Femur (tissue), 1 donor: ENCODE measurements around the gene BTRC.

Source experiments
- DNase-seq: peaks from one replicate; pipeline ENCODE4 v3.0.0-alpha.2; 2017

Gene BTRC

DNA sequence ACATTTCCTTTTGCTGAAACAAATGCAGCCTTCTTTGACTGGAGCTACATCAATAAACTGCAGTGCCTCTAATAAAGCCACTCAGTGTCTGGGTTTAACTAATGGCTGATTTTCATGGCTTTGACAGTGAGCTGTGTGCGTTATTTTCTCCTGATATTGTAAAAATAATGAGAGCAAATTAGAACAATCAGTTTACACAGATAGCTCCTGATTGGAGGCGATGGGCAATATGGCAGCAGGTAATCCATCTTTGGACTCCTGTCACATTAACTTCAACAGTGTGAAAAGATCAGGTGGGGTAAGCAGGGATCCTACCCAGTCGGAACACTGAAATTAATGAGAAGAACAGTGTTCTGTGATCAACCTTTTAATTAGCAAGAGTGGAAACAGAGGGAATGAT, 133.4 kb downstream of the BTRC start:
- DNase-seq: no peak

DNA sequence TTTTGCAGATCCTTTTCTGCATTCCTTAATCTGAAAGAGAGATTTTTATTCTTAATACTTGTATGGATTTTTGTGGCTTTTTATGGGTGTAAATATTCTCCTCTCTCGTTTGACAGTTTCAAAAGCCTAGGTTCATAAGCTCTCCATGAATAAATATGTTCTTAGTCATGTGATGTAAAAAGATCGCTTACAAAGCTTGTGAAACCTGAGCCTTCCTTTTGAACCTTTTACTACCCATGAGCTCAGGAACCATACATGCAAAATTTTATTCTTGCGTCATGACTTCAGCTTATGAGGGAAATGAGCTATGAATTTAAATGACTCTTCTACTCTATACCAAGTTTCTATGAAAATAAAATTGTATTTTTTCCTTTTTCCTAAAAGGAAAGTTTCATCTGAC, 135.4 kb downstream of the BTRC start:
- no peak for DNase-seq

GRCh38 chr10:101490026-101490425, 136.1 kb downstream of the BTRC start:
- DNase-seq: no peak

- no peak for DNase-seq
Measured at GRCh38 chr10:101492205-101492604, 138.2 kb downstream of the BTRC start.

DNA sequence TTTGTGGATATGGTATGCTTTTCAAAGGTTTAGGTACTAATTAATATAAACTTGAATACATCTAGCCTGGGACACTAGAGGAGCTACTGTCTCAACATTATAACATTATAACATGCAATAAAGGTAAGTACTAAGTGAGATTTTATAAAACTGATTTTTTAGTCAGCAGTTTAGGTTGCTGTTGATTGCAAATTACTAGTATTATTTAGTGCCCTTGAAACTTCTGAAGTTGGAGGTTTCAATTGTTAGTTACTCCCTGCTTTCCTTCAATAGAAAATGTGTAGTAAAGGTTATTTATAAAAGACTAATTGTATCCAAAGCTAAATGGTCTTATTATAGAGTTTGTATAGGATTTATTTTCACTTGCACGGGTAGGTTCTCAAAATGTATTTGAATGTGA, 138.8 kb downstream of the BTRC start:
- no peak for DNase-seq

DNA sequence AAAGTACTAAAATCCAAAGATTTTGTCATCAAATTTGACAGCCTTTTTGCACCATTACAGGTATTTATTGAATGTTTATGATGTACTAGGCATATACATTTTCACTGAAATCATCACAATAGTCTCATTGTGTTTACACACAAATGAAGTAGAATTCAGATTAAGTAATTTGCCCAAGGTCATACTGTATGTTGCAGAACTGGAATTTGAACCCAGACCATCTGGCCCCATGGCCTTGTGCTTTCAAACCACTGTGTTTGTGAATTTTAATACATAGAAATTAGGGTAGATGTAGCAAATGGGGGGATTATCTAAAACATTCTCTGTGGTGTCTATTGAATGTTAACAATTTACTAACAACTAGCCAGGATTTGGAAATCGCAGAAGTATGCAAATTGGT, 139.3 kb downstream of the BTRC start:
- DNase-seq: no peak

GRCh38 chr10:101493782-101494281, 139.9 kb downstream of the BTRC start:
- no peak for DNase-seq

DNA sequence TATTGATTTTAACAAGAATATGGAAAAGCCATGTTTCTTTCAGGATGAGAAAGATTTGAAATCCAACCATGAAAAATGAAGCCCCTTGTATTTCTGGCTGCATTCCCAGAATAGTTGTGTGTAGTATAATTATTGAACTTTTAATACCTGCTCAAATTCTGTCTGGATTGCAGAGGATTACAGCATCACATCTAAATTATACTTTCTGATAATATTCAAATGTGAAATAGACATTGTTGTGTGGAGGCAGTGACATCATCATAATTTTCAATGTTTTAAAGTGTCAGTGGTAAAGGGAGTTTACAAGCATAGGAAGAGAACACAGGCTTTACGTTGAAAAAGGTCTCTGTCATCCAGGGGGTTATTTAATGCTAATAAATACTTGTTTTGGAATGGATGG, 140.7 kb downstream of the BTRC start:
- DNase-seq: no peak

DNA sequence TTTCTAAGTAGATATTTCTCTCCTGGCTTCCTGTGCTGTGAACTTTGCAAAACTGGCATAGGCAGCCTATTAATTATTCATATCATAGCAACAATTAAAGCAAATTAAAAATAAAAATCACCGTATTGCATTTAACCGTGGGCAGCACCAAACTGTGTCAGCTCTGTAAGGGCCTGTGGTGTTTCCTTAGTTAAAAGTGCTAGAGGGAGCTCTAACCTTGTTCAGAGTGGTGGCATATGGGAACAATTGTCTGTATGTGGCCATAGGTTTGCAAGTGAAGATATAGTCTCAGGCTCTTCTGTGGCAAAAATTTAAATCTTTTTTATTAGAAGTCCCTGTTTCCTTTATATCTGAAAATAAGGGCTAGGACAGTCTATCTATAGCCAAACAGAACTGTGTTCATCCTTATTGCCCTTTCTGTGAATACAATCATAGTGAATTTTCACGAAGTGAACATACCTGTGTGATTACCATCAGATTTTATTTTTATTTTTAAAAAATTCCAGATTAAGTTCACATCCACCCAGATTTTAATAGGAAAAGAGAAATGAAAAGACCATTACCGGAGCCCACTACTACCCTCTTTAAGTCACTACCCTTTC, 141.5 kb downstream of the BTRC start:
- DNase-seq: no peak

- no peak for DNase-seq
Measured at GRCh38 chr10:101504438-101504837, 150.5 kb downstream of the BTRC start.

GRCh38 chr10:101506829-101507661, 153.1 kb downstream of the BTRC start:
- DNase-seq: no peak

DNA sequence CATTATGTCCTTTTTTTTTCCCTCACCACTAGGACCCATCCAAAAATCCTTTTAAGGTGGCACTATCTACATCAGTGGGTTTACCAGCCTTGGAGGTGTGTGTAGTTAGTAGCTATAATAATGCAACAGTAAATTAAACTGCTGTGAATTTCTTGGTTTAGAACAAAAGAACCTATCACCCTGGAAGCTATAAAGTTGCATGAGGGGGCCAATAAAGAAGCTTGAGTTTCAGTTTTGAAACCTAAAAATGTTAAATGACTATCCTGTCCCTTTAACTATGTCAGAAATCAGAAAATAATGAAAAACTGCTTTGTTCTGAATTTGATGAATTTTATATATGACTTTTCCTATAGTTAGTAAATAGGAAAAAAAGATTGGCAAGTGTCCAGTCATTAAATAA, 153.9 kb downstream of the BTRC start:
- DNase-seq: no peak

- DNase-seq: no peak
Measured at GRCh38 chr10:101511938-101512337, 158.0 kb downstream of the BTRC start.

DNA sequence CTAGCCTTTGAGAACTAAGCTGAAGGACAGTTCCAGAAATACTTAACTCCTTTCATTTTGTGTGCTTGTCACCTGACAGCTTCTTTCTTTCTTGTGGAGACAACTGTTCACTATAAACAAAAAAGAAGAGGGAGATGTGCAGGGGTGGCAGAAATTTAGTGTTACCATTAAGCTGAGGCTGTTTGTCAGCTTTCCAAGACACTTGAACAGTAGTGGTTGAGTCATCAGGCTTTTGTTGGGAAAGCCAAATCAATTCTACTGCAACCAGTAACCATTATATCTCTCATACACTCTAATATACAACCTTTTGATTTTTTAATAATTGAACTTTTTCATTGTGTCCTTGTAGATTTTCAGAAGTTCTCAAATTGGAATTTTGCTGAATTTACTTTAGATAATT, 158.8 kb downstream of the BTRC start:
- no peak for DNase-seq

DNA sequence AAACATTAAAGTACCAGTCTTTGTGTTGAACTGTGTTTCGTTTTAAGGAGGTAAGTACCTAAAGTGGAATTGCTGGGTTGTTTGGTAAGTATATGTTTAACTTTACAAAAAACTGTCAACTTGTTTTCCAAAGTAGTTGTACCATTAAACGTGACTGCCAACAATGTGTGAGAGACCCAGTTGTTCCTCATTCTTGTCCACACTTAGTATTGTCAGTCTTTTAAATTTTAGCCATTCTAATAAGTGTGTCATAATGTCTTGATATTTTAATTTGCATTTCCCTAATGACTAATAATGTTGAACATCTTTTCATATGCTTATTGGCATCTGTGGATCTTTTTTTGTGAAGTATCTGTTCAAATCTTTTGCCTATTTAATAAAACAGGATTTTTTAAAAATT, 159.8 kb downstream of the BTRC start:
- no peak for DNase-seq

DNA sequence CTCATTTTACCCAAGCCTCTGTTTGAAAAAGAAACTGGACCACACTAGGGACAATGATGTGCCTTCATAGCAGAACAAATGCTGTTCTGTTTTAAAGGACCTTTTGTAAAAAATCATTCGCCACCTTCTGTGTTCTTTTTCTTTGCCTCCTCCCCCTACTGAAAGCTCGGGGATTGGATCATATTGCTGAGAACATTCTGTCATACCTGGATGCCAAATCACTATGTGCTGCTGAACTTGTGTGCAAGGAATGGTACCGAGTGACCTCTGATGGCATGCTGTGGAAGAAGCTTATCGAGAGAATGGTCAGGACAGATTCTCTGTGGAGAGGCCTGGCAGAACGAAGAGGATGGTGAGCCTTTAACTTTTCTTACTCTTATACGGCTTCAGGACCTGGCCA, 171.9 kb downstream of the BTRC start:
- no peak for DNase-seq

DNA sequence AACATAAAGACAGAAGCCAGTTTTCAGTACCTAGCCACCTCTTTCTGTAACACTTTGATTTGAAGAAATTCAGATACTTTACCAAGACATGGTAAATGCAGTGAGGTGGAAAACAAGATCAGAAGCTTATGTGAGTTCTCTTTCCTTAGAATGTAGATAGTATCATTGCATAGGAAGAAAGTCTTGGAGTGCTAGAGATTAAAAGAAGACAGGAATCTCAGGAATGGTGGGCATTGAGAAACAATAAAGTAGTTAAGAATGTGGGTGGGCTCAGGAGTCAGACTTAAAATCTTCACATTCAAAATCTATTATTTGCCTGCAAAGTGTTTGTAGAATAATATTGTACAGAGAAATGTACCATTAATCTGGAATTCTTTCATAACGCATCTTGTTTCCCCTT, 175.2 kb downstream of the BTRC start:
- no peak for DNase-seq

- DNase-seq: no peak
Measured at GRCh38 chr10:101529725-101530553, 176.0 kb downstream of the BTRC start.

DNA sequence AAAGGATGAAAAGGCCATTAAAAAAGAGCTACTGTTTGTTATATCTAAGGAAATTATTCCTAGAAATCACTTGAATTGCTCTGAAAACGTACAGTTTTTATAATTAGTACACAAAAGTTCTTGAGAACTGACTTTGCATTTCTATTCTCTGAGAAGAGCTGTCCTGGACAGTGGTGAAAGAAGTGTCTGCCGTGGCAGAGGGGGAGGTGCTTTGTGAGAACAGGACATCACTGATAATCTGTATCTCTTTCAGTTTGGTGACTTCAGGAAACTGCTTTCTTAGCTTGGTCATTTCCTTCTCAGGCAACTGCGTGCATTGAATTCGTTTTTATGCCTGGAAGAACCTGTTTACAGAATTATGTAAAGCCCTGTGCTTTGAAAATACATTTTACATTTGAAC, 182.0 kb downstream of the BTRC start:
- no peak for DNase-seq

DNA sequence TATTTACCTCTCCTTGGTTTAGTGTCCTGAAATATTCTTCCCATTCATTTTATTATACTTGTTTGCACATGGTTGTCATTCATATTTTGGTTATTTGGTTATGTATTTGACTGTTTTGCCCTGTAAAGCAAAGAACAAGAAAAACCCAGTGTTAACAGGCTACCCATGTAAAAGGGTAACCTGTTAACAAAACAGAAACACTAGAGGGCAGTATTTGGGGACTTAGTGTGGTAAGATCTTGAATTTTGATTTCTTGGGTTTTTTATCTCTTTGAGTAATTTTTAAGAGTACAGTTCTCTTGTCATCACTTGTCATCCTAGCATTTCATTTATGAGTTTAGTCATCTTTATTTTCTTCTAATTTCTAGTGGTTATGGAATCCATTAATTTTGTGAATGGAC, 182.8 kb downstream of the BTRC start:
- no peak for DNase-seq

- no peak for DNase-seq
Measured at GRCh38 chr10:101538446-101538845, 184.5 kb downstream of the BTRC start.

DNA sequence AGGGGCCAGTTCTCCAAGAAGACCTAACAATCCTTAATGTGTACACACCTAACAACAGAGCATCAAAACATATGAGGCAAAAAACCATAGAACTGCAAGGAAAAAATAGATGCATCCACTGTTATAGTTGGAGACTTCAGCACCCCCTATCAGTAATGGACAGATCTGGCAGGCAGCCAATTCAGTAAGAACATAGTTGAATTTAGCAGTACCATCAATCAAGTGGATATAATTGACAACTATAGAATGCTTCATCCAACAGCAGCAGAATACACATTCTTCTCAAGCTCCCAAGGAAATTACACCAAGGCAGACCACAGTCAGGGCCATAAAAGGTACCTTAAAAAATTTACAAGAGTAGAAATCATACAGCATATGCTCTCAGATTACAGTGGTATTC, 191.9 kb downstream of the BTRC start:
- no peak for DNase-seq

- DNase-seq: no peak
Measured at GRCh38 chr10:101550965-101551364, 197.0 kb downstream of the BTRC start.

GRCh38 chr10:101552442-101552841, 198.5 kb downstream of the BTRC start:
- no peak for DNase-seq
